ENCODE data around the gene MAEA.

Gene MAEA

GRCh38 chr4:1318046-1318375 lies 28.3 kb downstream of the MAEA start:
- no peak overlapping the region for H2AFZ ChIP-seq (ENCODE audit: low read length)
- no peak overlapping the region for H3K4me3 ChIP-seq (ENCODE audit: low read length, poor library complexity, severe bottlenecking)
- H3K9ac ChIP-seq (ENCODE audit: low read depth, low read length, poor library complexity, severe bottlenecking), result no peak overlapping the region
- no peaks in the 10 kb centered on the region for H4K20me1 ChIP-seq (ENCODE audit: insufficient read depth, low read length, poor library complexity, severe bottlenecking)
- no peaks in the 10 kb centered on the region for H3F3A ChIP-seq (ENCODE audit: low read depth)
- H3K9me2 ChIP-seq (replicated peaks; ENCODE audit: low read depth, low read length), result no peaks in the 10 kb centered on the region
- no peaks in the 10 kb centered on the region for H3K4me1 ChIP-seq (ENCODE audit: insufficient read depth, low read length, poor library complexity, severe bottlenecking)
- H3K36me3 ChIP-seq (ENCODE audit: insufficient read depth, low read length), result peaks cover 59% of the 10 kb centered on the region; the same call in 1 of the 2 replicates
- no peak overlapping the region for H3K4me2 ChIP-seq (ENCODE audit: low read depth, low read length, poor library complexity, severe bottlenecking)
- no peaks in the 10 kb centered on the region; the same call in 1 of the 2 replicates for H3K9me3 ChIP-seq (ENCODE audit: insufficient read depth, low read depth, low read length)
- TF ChIP-seq CTCF (conservative IDR thresholded peaks at IDR 0.05; ENCODE audit: low read length) (no peak), EZH2phosphoT487 (IDR thresholded peaks at IDR 0.05; ENCODE audit: borderline replicate concordance) (no peak)
- no peaks in the 10 kb centered on the region for H3K27me3 ChIP-seq (ENCODE audit: insufficient read depth, low read length, poor library complexity, severe bottlenecking)
- no peaks in the 10 kb centered on the region for H3K79me2 ChIP-seq (ENCODE audit: insufficient read depth, low read length)

DNA sequence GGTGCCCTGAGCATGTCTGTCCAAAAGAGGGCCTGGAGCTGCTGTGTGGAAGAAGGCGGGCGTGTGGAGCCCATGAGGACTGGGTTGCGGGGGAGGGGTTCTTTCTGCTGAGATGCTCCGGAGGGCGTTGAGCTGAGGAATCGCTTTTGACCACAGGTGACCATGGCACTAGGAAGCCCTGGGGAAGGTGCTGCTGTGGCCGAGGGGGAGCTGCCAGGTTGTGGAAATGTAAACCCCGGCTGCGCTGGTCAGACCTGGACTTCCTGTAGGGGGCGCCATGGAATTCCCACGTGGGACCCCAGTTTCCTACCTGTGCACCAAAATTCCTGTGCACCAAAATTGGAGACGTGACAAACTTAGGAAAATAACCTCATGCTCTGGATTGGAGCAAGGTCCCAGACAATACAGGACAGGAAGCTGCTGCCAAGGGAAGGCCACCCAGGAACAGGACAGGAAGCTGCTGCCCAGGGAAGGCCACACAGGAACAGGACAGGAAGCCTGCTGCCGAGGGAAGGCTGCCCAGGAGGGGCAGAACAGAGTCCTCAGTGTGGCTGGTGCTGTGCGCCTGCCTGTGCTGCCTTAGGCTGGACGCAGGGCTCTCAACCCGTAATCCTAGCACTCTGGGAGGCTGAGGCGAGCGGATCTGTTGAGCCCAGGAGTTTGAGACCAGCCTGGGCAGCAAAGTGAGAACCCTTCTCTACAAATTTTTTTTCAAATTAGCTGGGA lies 29.0 kb downstream of the MAEA start:
- H2AFZ ChIP-seq (ENCODE audit: low read length), result no peak overlapping the region
- no peak overlapping the region for H3K4me2 ChIP-seq (ENCODE audit: low read depth, low read length, poor library complexity, severe bottlenecking)
- no peak overlapping the region for H3K9ac ChIP-seq (ENCODE audit: low read depth, low read length, poor library complexity, severe bottlenecking)
- H3K36me3 ChIP-seq (ENCODE audit: insufficient read depth, low read length), result peaks cover 59% of the 10 kb centered on the region; the same call in 1 of the 2 replicates
- H3F3A ChIP-seq (ENCODE audit: low read depth), result no peaks in the 10 kb centered on the region
- H3K27me3 ChIP-seq (ENCODE audit: insufficient read depth, low read length, poor library complexity, severe bottlenecking), result no peaks in the 10 kb centered on the region
- no peak overlapping the region for H3K4me3 ChIP-seq (ENCODE audit: low read length, poor library complexity, severe bottlenecking)
- H3K79me2 ChIP-seq (ENCODE audit: insufficient read depth, low read length), result no peaks in the 10 kb centered on the region
- H4K20me1 ChIP-seq (ENCODE audit: insufficient read depth, low read length, poor library complexity, severe bottlenecking), result no peaks in the 10 kb centered on the region
- no peaks in the 10 kb centered on the region for H3K9me2 ChIP-seq (replicated peaks; ENCODE audit: low read depth, low read length)
- no peaks in the 10 kb centered on the region for H3K4me1 ChIP-seq (ENCODE audit: insufficient read depth, low read length, poor library complexity, severe bottlenecking)
- H3K9me3 ChIP-seq (ENCODE audit: insufficient read depth, low read depth, low read length), result no peaks in the 10 kb centered on the region; the same call in 1 of the 2 replicates
- TF ChIP-seq CTCF (conservative IDR thresholded peaks at IDR 0.05; ENCODE audit: low read length) (peak; percentile 66), EZH2phosphoT487 (IDR thresholded peaks at IDR 0.05; ENCODE audit: borderline replicate concordance) (no peak)

DNA sequence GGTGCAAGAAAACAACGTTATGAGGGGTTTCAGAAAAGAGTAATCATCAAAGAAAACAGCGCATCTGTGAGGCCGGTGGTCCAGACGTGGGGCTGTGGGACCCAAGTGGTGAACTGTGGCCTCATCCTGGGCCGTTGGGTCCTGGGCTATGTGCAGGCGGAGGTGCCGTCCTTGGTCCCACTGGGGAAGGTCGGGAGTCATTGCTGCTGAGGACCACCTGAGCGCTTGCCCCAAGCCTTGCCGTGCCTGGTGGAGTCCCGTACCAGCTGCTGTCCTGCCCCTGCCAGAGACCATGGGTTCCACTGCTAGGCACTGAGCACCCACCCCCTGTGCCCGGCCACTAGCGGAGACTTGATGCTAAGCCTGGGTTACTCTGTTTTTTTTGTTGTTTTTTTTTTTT lies 31.8 kb downstream of the MAEA start:
- no peaks in the 10 kb centered on the region for H3K4me1 ChIP-seq (ENCODE audit: insufficient read depth, low read length, poor library complexity, severe bottlenecking)
- no peak for TF ChIP-seq CTCF (conservative IDR thresholded peaks at IDR 0.05; ENCODE audit: low read length)
- TF ChIP-seq EZH2phosphoT487 (IDR thresholded peaks at IDR 0.05; ENCODE audit: borderline replicate concordance), result no peak
- peaks cover 57% of the 10 kb centered on the region; the same call in 1 of the 2 replicates for H3K36me3 ChIP-seq (ENCODE audit: insufficient read depth, low read length)
- no peaks in the 10 kb centered on the region for H4K20me1 ChIP-seq (ENCODE audit: insufficient read depth, low read length, poor library complexity, severe bottlenecking)
- H3K9me3 ChIP-seq (ENCODE audit: insufficient read depth, low read depth, low read length), result no peaks in the 10 kb centered on the region
- no peak overlapping the region for H3K4me3 ChIP-seq (ENCODE audit: low read length, poor library complexity, severe bottlenecking)
- no peaks in the 10 kb centered on the region for H3K27me3 ChIP-seq (ENCODE audit: insufficient read depth, low read length, poor library complexity, severe bottlenecking)
- no peaks in the 10 kb centered on the region for H3K79me2 ChIP-seq (ENCODE audit: insufficient read depth, low read length)
- H3K4me2 ChIP-seq (ENCODE audit: low read depth, low read length, poor library complexity, severe bottlenecking), result no peak overlapping the region
- H3F3A ChIP-seq (ENCODE audit: low read depth), result no peaks in the 10 kb centered on the region
- no peak overlapping the region for H3K9ac ChIP-seq (ENCODE audit: low read depth, low read length, poor library complexity, severe bottlenecking)
- H2AFZ ChIP-seq (ENCODE audit: low read length), result no peak overlapping the region
- no peaks in the 10 kb centered on the region for H3K9me2 ChIP-seq (replicated peaks; ENCODE audit: low read depth, low read length)

Measured in Loucy (cell line).